ELF-1 (cell line): Measurements from ENCODE around the gene KCND1.
A peak's percentile ranks its signal among the peaks of the same experiment; 100 is the strongest.
"Not testable (repeated sequence)": the region's sequence is repeated elsewhere in the genome, so short reads cannot be mapped to it uniquely, and the experiment has no call there.

Experiments
- DNase-seq: peaks from one replicate; pipeline ENCODE4 v3.0.0-alpha.2; 2016; ENCODE audit warnings: low read depth, low spot score

KCND1 gene

GRCh38 chrX:48971249-48972219 lies at the start of gene KCND1:
TSS of gene KCND1 (minus strand) at chrX:48971844. CDS start at chrX:48970271, 1,573 bp downstream.
- DNase-seq = peak; percentile 85

- no peak for DNase-seq
Measured at GRCh38 chrX:49019599-49020249, 48.1 kb upstream of the KCND1 start.

- DNase-seq = no peak
Measured at GRCh38 chrX:49019050-49019449, 47.4 kb upstream of the KCND1 start.

GRCh38 chrX:49003696-49004095 lies 32.1 kb upstream of the KCND1 start:
- DNase-seq = no peak

GRCh38 chrX:49002091-49002935 lies 30.7 kb upstream of the KCND1 start, which contains the start of gene GRIPAP1:
TSS of gene GRIPAP1 (minus strand) at chrX:49002264. CDS start at chrX:49002229, 35 bp downstream.
- peak; percentile 96 for DNase-seq

GRCh38 chrX:49001521-49002090 lies 30.0 kb upstream of the KCND1 start:
- no peak for DNase-seq

GRCh38 chrX:49000636-49001035 lies 29.0 kb upstream of the KCND1 start:
- DNase-seq = no peak

GRCh38 chrX:48999030-48999429 lies 27.4 kb upstream of the KCND1 start:
- no peak for DNase-seq

- no peak for DNase-seq
Measured at GRCh38 chrX:48998391-48998790, 26.7 kb upstream of the KCND1 start.

- no peak for DNase-seq
Measured at GRCh38 chrX:48997865-48998264, 26.2 kb upstream of the KCND1 start.

GRCh38 chrX:48997455-48997854 lies 25.8 kb upstream of the KCND1 start:
- DNase-seq = no peak

- DNase-seq = peak; percentile 68
Measured at GRCh38 chrX:48996969-48997368, 25.3 kb upstream of the KCND1 start.

GRCh38 chrX:48992341-48992740 lies 20.7 kb upstream of the KCND1 start:
- no peak for DNase-seq

GRCh38 chrX:48989483-48989882 lies 17.8 kb upstream of the KCND1 start:
- DNase-seq = no peak

- no peak for DNase-seq
Measured at GRCh38 chrX:48983896-48984295, 12.3 kb upstream of the KCND1 start.

GRCh38 chrX:48983081-48983480 lies 11.4 kb upstream of the KCND1 start:
- DNase-seq = no peak

GRCh38 chrX:48981178-48981577 lies 9.5 kb upstream of the KCND1 start:
- DNase-seq = no peak

- DNase-seq = not testable (repeated sequence)
Measured at GRCh38 chrX:48980341-48980740, 8.7 kb upstream of the KCND1 start.

- DNase-seq = no peak
Measured at GRCh38 chrX:48978226-48978625, 6.6 kb upstream of the KCND1 start.

GRCh38 chrX:48976086-48976485 lies 4.4 kb upstream of the KCND1 start:
- DNase-seq = no peak

- DNase-seq = no peak
Measured at GRCh38 chrX:48975541-48975940, 3.9 kb upstream of the KCND1 start.
